GM19438 (cell line): ENCODE measurements around the gene TMEM86A.
A peak's percentile ranks its signal among the peaks of the same experiment; 100 is the strongest.

Experiments used
- ATAC-seq: cut with Tn5 transposase; IDR thresholded peaks from one replicate; pipeline ENCODE4 v1.9.1; 2021; ENCODE audit warnings: low read depth; ENCODE audit not compliant: unreplicated experiment

TMEM86A gene

GRCh38 chr11:18721561-18722292 lies 23.1 kb downstream of the TMEM86A start:
- ATAC-seq = peak; percentile 77

GRCh38 chr11:18722293-18722637 lies 23.7 kb downstream of the TMEM86A start:
- ATAC-seq = peak; percentile 23

DNA sequence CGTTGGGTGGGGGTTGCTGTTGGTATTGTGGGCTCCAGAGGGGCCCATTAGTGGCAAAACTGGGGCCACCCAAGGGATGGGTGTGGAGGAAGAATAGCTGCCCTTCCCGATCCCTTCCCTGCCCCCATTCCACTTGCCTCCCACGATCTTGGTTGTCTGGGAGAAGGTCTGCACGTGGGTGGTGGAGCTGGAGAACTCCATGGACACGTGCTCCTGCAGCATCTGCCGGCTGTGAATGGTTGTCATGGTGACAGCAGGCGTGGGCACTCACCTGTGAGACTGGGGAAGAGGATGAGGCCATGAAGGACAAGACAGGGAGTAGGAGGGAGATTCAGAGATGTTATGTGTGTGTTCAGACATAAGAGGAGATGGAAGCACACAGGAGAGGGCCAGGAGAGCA lies 25.4 kb downstream of the TMEM86A start:
- no peak for ATAC-seq

DNA sequence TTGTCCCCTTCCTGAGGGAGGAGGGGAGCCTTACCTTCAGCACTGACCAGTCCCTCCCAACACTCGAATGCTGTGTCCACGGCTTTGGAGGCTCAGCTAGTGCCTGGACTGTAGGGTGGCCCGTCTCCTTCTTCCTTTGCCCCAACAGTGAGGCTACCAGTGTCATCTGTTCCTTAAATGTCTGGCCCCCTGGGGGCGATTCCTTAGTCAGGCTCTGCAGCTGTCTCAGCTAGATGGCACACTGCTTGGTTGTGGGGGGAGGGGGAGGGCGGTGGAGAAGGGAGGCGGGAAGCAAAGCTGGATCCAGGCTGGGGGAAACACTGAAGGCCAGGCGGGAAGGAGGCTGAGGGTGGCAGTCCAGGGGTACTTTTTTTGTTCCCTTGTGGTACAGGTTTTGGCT lies 27.5 kb downstream of the TMEM86A start, which contains the start of gene IGSF22:
Gene IGSF22, minus strand, starts transcription at position 149 of the 400 bp plus-strand sequence. CDS start 1,952 bp downstream, outside the sequence.
- ATAC-seq = no peak

DNA sequence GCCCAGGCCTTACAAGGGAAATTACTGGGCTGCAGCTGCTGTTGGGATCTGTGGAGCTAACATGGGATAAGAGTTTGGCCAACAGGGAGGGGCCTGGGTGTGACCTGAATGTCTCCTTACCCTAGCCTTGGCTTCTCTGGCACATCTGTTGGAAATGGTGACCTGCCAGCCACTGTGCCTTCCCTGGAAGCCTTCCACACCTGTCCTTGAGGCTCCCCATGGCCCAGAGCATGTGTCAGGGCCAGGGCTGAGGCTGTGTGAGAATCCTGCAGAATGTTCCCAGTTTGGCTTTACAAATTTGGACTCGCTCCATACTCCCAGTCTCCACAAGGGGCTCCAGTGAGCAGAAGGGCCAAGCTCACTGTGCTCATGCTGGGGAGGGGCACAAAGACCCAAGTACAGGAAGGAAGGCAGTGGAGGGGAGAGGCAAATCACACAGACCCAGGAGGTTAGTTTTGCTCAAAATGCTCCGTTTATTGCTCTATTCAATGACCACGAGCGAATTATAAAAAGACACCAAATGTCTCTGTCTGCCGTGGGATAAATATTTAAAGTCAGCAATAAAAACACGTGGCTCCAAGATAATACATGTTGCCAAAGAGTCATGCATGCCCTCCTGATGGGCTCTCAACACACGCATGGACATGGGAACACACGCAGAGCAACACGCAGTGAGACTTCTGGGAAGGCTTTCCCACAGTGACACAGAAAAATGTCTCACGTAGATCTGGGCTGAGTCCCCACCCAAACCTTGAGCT lies 29.1 kb downstream of the TMEM86A start:
- no peak for ATAC-seq

- ATAC-seq = no peak
These were observed 30.1 kb downstream of the TMEM86A start for GRCh38 chr11:18728658-18729057.

GRCh38 chr11:18729426-18729825 lies 30.8 kb downstream of the TMEM86A start:
- ATAC-seq = no peak

DNA sequence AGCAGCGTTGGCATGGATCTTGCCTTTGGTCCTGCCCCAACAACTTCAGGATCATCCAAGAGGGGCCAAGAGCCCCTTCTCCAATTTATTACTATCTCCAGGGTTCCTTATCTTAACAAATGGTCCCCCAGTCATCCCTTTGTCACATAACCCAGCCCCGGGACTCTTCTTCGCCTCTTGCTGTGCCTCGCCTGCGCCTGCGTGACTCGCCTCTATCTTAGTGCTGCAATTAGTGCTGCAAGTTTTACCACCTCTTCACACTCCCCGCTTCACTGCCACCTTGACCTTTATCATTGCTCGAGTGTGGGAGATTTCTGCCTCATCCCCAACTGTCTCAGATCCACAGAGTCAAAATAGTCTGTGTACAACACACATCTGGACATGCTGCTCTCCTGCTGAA lies 31.4 kb downstream of the TMEM86A start:
- ATAC-seq = no peak

- ATAC-seq = no peak
These were observed 32.9 kb downstream of the TMEM86A start for GRCh38 chr11:18731441-18731840.

DNA sequence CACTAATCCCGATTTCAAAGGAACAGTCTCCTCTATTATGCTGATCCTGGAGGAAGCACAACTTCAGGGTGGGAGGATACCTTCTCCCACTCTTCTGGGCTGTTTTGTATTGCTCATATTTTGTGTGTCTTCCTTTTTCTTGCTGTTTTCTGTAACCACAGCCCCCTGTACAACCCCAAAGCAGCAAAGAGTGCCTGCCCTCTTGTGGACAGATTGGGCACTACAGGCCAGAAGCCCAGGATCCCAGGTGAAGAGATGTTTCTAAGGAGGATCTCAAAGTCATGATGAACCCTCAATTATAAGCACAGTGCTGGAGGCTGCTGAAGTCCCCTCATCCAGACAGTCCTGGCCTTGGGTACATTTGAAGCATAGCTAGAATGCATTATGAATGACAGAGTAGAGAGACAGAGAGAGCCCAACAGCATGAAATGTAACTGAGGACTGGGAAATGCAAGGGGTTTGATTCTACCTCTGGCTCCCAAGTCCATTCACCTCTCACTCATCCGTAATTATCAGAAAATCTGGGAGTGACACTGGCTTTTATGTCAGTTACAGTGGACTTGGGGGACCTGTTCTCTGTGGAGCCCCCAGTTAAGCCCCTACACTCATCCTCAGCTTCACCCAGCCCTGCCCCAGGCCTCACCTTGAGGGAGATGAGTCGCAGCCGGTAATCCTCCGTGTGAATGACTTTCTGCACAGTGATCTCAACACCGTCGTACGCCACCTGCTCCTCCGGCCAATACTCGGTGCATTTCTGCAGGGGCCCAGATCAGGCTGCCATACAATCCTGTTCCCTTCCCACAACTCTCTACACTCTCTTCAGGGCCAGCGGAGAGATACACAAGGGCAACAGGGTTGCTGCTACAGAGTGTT lies 33.6 kb downstream of the TMEM86A start:
- ATAC-seq = no peak

DNA sequence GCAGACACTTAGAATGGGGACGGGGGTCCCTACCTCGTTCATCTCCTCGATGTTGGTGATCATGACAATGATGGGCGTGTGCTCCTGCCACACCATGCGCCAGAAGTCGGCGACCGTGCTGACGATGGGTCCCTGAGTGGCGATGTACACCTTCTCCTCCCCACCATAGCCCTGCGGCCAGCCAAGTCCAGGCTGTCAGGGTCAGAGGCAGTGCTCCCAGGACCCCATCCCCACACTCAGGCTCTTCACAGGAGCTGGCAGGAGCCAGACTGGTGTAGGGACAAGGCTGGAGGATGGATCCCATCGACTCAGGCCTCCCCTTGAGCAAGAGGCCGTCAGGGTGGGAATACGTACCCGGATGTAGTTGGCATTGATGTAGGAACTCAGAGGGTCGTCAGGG lies 34.6 kb downstream of the TMEM86A start:
- no peak for ATAC-seq

DNA sequence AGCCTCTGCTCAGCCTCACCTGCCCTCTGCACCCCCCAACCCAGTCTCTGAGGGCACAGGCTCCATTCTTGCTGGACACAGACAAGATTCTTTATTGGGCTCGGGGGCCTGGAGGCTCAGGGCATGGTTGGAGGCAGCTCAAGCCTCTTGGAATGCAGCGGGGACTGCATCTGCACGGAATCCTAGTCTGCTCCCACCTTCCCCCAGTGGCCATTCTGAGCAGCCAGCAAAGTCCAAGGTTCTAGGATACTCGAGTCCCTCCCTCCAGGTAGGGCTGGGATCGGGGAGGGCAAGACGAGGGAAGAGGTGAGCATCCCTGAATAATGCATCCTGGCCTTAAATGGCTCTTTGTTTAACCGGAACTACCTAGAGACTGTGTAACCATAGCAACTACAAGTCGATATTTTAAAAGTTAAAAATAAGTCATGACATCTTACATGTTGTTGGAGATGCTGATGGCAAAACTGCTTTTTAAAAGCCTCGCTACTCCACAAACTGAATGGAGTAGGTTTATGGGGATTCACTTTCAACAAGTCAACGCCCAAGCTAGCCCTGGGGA lies 38.1 kb downstream of the TMEM86A start:
- ATAC-seq = no peak

GRCh38 chr11:18737642-18738041 lies 39.1 kb downstream of the TMEM86A start:
- no peak for ATAC-seq

DNA sequence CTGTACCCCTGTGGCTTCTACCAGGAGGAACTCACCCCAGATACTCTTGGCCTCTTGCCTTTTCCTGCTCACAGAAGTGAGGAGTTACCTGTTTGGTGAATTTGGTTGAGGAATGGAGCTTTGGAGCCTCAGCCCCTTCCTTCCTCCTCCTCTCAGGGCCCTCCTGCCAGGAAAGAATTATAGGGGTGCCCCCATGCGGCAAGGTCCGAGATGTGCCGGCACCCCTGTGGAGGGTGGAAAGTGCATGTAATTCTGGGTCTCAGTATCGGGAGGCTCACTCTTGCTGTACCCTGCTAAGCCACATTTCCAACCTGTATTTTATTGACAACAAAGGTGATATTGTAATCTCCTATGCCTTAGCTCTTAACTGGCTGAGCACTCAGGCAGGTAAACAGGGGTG lies 41.1 kb downstream of the TMEM86A start:
- ATAC-seq = no peak

DNA sequence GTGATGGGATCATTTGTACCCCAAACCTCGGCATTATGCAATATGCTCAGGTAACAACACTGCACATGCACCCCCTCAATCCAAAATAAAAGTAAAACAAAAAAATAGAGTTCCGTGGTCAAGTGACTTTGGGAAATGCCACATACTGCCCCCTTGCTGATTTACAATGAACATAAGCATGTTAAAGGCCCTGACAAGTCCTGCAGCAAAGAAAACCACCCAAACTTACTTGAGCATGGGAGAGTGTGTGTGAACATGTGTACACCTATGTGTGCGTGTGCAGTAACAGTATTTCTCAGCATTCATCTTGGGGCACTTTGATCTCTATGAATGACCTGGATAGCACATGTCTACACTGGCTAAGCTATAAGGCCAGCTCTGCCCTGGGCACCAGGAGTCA lies 43.2 kb downstream of the TMEM86A start:
- ATAC-seq = no peak

DNA sequence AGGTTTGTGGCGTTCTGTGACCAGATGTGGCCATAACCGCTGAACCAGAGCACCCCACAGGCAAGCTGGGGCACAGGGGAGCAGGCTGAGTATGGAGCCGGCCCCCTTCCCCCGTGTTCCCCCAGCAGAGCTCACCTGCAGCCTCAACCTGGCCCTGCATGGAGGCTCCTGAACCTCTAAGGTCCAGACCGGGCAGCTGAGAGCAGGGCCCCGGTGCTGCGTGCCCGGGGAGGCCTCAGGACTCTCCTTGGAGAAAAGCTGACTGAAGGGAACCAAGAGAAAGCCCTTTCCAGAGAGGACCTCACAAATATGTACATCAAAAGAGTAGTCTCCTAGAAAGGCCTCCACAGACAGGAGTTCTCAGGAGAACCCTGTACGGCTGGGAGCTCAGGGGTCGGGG lies 44.8 kb downstream of the TMEM86A start:
- no peak for ATAC-seq

- ATAC-seq = no peak
These were observed 45.4 kb downstream of the TMEM86A start for GRCh38 chr11:18743900-18744514.

DNA sequence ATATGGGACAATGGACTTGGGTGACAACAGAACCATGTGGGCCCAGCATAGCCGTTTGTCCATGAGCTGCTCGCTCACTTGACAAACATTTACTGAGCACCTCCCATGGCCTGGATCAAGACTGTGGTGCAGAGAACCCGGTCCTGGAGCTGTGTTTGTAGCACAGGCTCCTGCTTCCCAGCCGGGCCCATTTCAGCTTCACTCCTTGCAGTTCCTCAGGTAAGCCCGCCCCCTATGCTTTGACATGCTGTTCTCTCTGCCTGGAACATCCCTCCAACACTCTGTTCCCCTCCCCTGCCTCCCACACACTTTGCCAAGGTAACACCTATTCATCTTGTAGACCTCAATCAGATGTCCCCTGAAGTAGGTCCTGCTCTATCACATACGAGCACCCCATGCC lies 46.7 kb downstream of the TMEM86A start:
- ATAC-seq = no peak

DNA sequence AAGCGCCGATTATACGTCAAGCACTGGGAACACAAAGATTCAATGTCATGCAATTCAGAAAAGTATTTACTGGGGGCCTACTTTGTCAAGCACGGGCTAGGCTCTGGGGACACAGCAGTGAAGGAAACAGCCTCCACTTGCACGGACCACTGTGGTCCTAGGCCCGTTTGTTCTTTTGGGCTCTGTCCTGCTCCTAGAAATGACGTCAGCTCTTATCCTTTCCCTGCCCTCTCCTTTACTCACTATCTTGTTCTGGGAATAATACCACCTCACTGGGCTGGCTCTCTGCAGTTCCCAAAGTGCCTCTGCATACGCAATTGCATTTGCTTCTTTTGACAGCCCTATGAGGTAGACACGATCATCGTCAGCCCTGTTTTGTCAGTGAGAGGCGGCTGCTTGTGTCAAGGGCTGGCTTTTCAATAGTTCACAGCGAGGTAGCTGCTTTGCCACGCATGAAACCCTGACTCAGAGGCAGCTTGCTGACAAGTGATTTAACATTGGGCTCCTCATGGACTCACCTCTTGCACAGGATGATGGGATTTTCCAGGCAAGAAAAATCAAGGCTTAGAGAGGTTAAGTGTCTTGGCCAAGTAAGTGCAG lies 50.3 kb downstream of the TMEM86A start:
- ATAC-seq = no peak

GRCh38 chr11:18749681-18750319 lies 51.2 kb downstream of the TMEM86A start:
- no peak for ATAC-seq
